ENCODE results near the gene FADS6.

GRCh38 chr17:74916136-74916850, 22.9 kb upstream of the FADS6 start:
- no peak for TF ChIP-seq CTCF (IDR thresholded peaks at IDR 0.05 in 4 of 5, conservative IDR thresholded peaks at IDR 0.05 in 1 of 5)
- TF ChIP-seq POLR2A (IDR thresholded peaks at IDR 0.05) = no peak

Measured in gastrocnemius medialis (tissue), 4 donors.